HG02610 (cell line): ENCODE data around the gene TLR6.
A peak's percentile ranks its signal among the peaks of the same experiment; 100 is the strongest.
"Not testable (repeated sequence)": the region's sequence is repeated elsewhere in the genome, so short reads cannot be mapped to it uniquely, and the experiment has no call there.

Source experiments
- ATAC-seq: cut with Tn5 transposase; IDR thresholded peaks from one replicate; pipeline ENCODE4 v1.9.1; 2021; ENCODE audit warnings: mild to moderate bottlenecking, moderate library complexity; ENCODE audit not compliant: unreplicated experiment

Gene TLR6

DNA sequence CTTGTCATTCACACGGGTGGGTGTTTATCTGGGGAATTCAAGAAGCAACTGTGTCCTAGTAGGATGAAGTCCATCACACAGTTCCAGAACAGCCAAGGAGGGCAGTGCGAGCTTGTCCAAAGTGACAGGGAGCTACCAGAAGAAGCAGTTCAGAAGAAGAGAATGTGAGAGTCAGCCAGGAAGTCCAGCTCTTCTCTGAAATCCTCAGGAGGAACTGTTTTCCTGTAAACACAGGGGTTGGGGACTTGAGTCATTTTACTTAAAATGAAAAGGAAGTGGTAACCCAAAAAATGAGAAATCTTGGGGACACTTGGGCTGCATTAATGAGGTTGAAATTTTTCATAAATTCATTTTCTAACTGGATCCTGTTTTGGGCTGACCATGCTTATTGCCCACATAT lies 65.6 kb downstream of the TLR6 start:
- no peak for ATAC-seq

GRCh38 chr4:38788317-38788716 lies 68.3 kb downstream of the TLR6 start:
- no peak for ATAC-seq

GRCh38 chr4:38787693-38788092 lies 68.9 kb downstream of the TLR6 start:
- no peak for ATAC-seq

GRCh38 chr4:38785901-38786402 lies 70.7 kb downstream of the TLR6 start:
- peak; percentile 77 for ATAC-seq

GRCh38 chr4:38785041-38785790 lies 71.4 kb downstream of the TLR6 start:
- ATAC-seq: no peak

DNA sequence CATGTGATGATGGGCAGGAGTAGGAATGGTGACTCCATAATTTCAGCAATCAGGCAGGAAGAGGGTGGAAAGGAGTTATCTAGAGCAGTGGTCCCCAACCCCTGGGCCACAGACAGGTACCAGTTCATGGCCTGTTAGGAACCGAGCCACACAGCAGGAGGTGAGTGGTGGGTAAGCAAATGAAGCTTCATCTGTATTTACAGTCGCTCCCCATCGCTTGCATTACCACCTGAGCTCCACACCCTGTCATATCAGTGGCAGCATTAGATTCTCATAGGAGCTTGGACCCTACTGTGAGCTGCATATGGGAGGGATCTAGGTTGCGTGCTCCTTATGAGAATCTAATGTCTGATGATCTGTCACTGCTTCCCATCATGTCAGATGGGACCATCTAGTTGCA lies 72.5 kb downstream of the TLR6 start:
- no peak for ATAC-seq

GRCh38 chr4:38783109-38783460 lies 73.5 kb downstream of the TLR6 start:
- ATAC-seq: no peak

DNA sequence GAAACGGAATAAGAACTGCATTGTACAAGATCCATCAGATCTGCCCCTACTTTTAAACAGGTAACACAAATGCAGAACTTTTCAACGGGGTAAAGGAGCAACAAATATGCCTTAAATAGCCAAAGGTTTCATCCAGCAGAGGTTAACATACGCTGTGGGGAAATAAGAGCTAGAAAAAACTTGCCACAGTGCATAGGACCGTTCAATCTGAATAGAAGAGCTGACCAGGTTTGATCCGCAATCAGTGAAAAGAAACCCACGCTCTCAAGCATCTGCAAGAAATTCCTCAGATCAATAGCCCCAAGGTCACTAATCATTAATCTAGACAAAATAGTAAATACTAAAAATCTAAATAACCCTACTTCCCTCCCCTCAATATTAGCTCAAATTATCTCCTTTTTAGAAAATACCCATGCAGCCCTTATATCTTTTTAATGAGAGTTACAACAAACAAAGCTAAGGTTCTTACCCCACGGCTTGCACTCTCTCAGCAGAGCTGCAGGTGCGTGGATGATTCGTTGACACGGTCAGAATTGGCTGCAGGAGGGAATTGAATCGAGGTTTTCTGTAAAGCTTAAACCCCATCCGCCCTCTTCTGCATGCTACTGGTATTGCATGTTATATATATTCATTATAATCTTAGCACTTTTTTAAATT lies 74.0 kb downstream of the TLR6 start, which contains the start of gene TLR10:
Gene TLR10 (minus strand): TSS at position 539 of the 657 bp plus-strand sequence. CDS start 7,400 bp downstream, outside the sequence.
- ATAC-seq: peak; percentile 52

DNA sequence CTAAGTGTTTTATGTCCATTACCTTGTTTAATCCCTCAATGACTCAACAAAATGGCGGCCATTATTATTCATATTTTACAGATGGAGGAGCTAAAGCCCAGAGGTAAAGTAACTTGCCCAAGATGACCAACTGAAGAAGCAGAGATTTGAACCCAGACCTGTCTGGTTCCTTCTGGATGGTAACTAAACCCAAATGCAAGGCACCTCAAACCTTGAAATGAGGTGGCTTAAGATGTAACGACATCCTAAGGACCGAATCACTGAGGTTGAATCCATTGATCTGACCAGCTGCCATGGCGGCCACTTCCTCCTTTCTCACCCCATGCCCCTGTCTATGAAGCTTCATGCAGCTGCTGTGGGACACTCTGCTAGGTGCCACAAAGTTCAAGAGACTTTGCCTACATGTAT lies 74.8 kb downstream of the TLR6 start:
- ATAC-seq: no peak

- ATAC-seq: no peak
Measured at GRCh38 chr4:38780833-38781484, 75.7 kb downstream of the TLR6 start.

DNA sequence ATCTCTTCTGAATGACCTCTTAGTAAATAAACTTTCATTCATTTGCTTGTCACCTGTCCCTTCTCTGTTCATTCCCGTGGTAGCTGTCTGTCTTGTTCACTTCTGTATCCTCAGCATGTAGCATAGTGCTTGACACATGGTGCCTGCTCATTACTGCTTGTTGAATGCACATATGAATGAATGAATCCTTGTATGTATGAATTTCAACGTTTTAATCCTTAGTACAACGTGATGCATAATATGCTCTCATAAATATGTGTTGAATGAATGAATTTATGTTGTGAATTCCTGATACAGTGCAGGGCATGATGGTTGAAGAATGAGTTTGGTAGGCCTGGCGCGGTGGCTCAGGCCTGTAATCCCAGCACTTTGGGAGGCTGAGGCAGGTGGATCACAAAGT lies 76.8 kb downstream of the TLR6 start:
- no peak for ATAC-seq

DNA sequence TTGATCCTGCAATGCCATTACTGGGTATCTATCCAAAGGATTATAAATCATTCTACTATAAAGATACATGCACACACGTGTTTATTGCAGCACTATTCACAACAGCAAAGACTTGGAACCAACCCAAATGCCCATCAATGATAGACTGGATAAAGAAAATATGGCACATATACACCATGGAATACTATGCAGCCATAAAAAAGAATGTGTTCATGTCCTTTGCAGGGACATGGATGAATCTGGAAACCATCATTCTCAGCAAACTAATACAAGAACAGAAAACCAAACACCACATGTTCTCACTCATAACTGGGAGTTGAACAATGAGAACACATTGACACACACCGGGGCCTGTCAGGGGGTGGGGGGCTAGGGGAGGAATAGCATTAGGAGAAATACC lies 78.7 kb downstream of the TLR6 start:
- ATAC-seq: not testable (repeated sequence)

DNA sequence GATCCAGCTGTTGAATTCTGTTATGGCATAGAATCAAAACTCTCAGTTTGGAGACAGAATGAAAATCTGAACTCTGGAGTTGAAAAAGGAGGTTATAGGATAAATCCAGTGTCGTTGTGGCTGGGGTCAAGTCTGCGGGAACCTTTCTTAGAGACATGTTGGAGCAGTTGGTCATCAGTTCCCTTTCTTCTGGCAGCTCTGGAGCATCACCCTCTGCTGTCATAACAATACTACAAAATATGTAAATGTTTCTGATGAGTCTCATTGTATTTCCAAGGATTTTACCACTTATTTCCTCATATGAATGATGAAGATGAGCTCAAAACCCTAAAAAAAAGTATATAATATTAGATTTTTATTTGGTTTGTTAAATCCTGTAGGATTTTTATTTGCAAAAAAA lies 81.3 kb downstream of the TLR6 start:
- no peak for ATAC-seq

DNA sequence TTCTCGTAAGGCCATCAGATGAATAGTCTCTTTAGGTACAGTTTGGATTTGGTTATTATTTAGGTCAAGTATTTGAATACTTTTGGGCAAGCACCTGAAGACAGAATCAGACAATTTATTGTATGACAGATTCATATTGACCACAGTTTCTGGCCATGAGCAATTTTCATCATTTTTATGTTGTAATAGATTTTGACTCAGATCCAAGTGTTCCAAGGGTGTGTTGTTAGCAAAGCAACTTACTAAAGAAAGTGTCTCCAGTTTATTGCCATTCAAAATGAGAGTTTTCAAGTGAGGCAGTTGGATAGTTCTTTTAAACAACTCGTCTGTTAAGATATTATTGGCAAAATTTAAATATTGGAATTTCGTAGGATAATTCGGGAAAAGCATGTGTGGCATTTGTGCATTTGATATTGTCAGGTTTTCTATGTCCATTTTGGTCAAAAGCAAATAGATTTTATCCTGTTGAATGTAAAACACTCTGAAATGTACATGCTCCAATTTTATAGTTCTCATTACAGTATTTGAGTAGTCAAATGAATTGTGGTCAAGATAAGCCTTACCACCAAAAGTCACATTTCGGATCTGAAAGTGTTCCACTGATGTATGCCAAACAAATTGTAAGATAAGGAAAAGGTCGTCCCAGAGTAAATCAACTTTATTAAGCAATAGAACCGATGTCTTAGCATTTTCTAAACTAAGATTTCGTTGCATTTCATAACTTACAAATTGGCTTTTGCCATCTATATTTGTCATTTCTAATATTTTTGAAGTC lies 82.2 kb downstream of the TLR6 start:
- no peak for ATAC-seq
